IMR-90 (cell line): Measurements from ENCODE around the gene ZFHX3. TPM values are rescaled to one million over a fixed set of nuclear protein-coding genes. Genes with fewer than 3 reads are reported as not detected.

Source experiments
- ATAC-seq: fragments of 200-7000 bp; cut with Tn5 transposase; 2 replicates; pipeline ENCODE4 v1.9.1; 2020; ENCODE audit warnings: low read depth, mild to moderate bottlenecking, moderate library complexity
- BruUV-seq: library from RNA; stranded (reverse); fragments of 400-500 nt; replicated peaks from 2 replicates; lab custom pipeline; 2021; lab: Mats Ljungman, UMichigan
- CTCF ChIA-PET: fragments of 300-600 bp; formaldehyde crosslinking; extraction: SDS; loops from one replicate; lab custom pipeline; 2021; ENCODE audit warnings: antibody characterized with exemption; lab: Yijun Ruan, JAX
- POLR2A ChIA-PET: fragments of 300-600 bp; sonication (Branson Sonifier 250); formaldehyde crosslinking; loops from one replicate; lab custom pipeline; 2022; ENCODE audit warnings: antibody characterized with exemption; ENCODE audit not compliant: unreplicated experiment; lab: Charles Lee
- DNase-seq: peaks from one replicate; pipeline ENCODE4 v3.0.0; 2013
- H2AFZ ChIP-seq: replicated peaks from 2 replicates; pipeline ENCODE3; 2013; ENCODE audit warnings: low read length, mild to moderate bottlenecking; ENCODE audit not compliant: poor library complexity
- H2AK5ac ChIP-seq: 2 replicates; pipeline ENCODE4 v1.6.1; 2013; ENCODE audit warnings: low read depth, low read length, inconsistent platforms
- H2AK9ac ChIP-seq: replicated peaks from 2 replicates; pipeline ENCODE3; 2013; ENCODE audit warnings: mild to moderate bottlenecking, low read depth, low read length, moderate library complexity; ENCODE audit not compliant: poor library complexity
- H2BK120ac ChIP-seq: 2 replicates; pipeline ENCODE4 v1.6.1; 2013; ENCODE audit warnings: low read depth, low read length, inconsistent platforms
- H2BK15ac ChIP-seq: 3 replicates; pipeline ENCODE4 v1.6.1; 2013; ENCODE audit warnings: low read depth, low read length, inconsistent platforms
- H2BK20ac ChIP-seq: 2 replicates; pipeline ENCODE4 v1.6.1; 2013; ENCODE audit warnings: low read depth, mild to moderate bottlenecking, inconsistent platforms, low read length, moderate library complexity
- H2BK5ac ChIP-seq: 2 replicates; pipeline ENCODE4 v1.6.1; 2013; ENCODE audit warnings: mild to moderate bottlenecking, low read depth, low read length, inconsistent platforms; ENCODE audit not compliant: poor library complexity, severe bottlenecking
- H3K14ac ChIP-seq: replicated peaks from 2 replicates; pipeline ENCODE4 v1.6.1; 2013; ENCODE audit warnings: low read depth, low read length, inconsistent platforms
- H3K18ac ChIP-seq: 2 replicates; pipeline ENCODE4 v1.6.1; 2013; ENCODE audit warnings: low read depth, low read length, control low read depth
- H3K23ac ChIP-seq: 2 replicates; pipeline ENCODE4 v1.6.1; 2013; ENCODE audit warnings: low read depth, low read length, inconsistent platforms
- H3K27ac ChIP-seq: 2 replicates; pipeline ENCODE4 v1.5.1; 2013; ENCODE audit warnings: mild to moderate bottlenecking, control low read depth, low read length; ENCODE audit not compliant: insufficient read depth
- H3K27me3 ChIP-seq: 2 replicates; pipeline ENCODE4 v1.6.1; 2013; ENCODE audit warnings: low read length; ENCODE audit not compliant: control insufficient read depth, insufficient read depth
- H3K36me3 ChIP-seq: 2 replicates; pipeline ENCODE4 v1.6.1; 2013; ENCODE audit warnings: low read length, mixed read lengths; ENCODE audit not compliant: control insufficient read depth, insufficient read depth
- H3K4ac ChIP-seq: 2 replicates; pipeline ENCODE4 v1.6.1; 2013; ENCODE audit warnings: low read depth, low read length, inconsistent platforms
- H3K4me1 ChIP-seq: 2 replicates; pipeline ENCODE4 v1.6.1; 2013; ENCODE audit warnings: low read length, mixed read lengths; ENCODE audit not compliant: control insufficient read depth, insufficient read depth
- H3K4me2 ChIP-seq: 2 replicates; pipeline ENCODE4 v1.6.1; 2013; ENCODE audit warnings: low read depth, mild to moderate bottlenecking, control low read depth, low read length, moderate library complexity
- H3K4me3 ChIP-seq: 2 replicates; pipeline ENCODE4 v1.5.1; 2013; ENCODE audit warnings: low read depth, mild to moderate bottlenecking, control low read depth, low read length, moderate library complexity; ENCODE audit not compliant: insufficient read depth
- H3K56ac ChIP-seq: 2 replicates; pipeline ENCODE4 v1.6.1; 2013; ENCODE audit warnings: low read length, inconsistent platforms; ENCODE audit not compliant: insufficient read depth; ENCODE audit errors: extremely low read depth
- H3K79me1 ChIP-seq, 2 experiments: 2 replicates each; pipeline ENCODE4 v1.6.1; 2013; ENCODE audit warnings: low read length in 2 of 2, inconsistent platforms in 1 of 2, low read depth in 1 of 2
- H3K9ac ChIP-seq: 2 replicates; pipeline ENCODE4 v1.6.1; 2013; ENCODE audit warnings: low read depth, low read length, control low read depth
- H3K9me1 ChIP-seq: 2 replicates; pipeline ENCODE4 v1.6.1; 2013; ENCODE audit warnings: low read length, inconsistent platforms; ENCODE audit not compliant: insufficient read depth
- H3K9me3 ChIP-seq: 2 replicates; pipeline ENCODE4 v1.6.1; 2013; ENCODE audit warnings: low read length; ENCODE audit not compliant: control insufficient read depth, insufficient read depth
- H4K20me1 ChIP-seq: 2 replicates; pipeline ENCODE4 v1.6.1; 2013; ENCODE audit warnings: low read length, inconsistent platforms; ENCODE audit not compliant: insufficient read depth
- H4K5ac ChIP-seq: 2 replicates; pipeline ENCODE4 v1.6.1; 2013; ENCODE audit warnings: mild to moderate bottlenecking, low read depth, low read length, control low read depth
- H4K8ac ChIP-seq, 2 experiments: 2 replicates each; pipeline ENCODE4 v1.6.1; 2013; ENCODE audit warnings: low read depth in 2 of 2, low read length in 2 of 2, control low read depth in 1 of 2, inconsistent platforms in 1 of 2
- H4K91ac ChIP-seq: 2 replicates; pipeline ENCODE4 v1.6.1; 2013; ENCODE audit warnings: low read depth, low read length, inconsistent platforms; ENCODE audit not compliant: insufficient read depth
- BHLHE40 ChIP-seq: fragments of 150-350 bp; IDR thresholded peaks from 2 replicates; pipeline ENCODE4 v1.6.1; 2016; ENCODE audit warnings: mild to moderate bottlenecking, low read depth, low read length
- CEBPB ChIP-seq: IDR thresholded peaks from 2 replicates; pipeline ENCODE4 v1.6.1; 2012; ENCODE audit warnings: low read depth, low read length, improper control_type of control experiment
- CHD1 ChIP-seq: IDR thresholded peaks from 2 replicates; pipeline ENCODE4 v1.6.1; 2012; ENCODE audit warnings: low read depth, low read length, improper control_type of control experiment
- CTCF ChIP-seq: conservative IDR thresholded peaks from 2 replicates; pipeline ENCODE4 v1.5.1; 2012; ENCODE audit warnings: mild to moderate bottlenecking, low read depth, low read length, improper control_type of control experiment
- ELK1 ChIP-seq: fragments of 150-350 bp; IDR thresholded peaks from 2 replicates; pipeline ENCODE4 v1.6.1; 2016; ENCODE audit warnings: low read depth, mild to moderate bottlenecking, low read length, moderate library complexity, borderline replicate concordance
- FOS ChIP-seq: fragments of 150-350 bp; IDR thresholded peaks from 2 replicates; pipeline ENCODE4 v1.6.1; 2016; ENCODE audit warnings: low read depth, low read length
- MAFK ChIP-seq: IDR thresholded peaks from 2 replicates; pipeline ENCODE4 v1.6.1; 2012; ENCODE audit warnings: low read depth, low read length, improper control_type of control experiment
- MAZ ChIP-seq: IDR thresholded peaks from 2 replicates; pipeline ENCODE4 v1.6.1; 2012; ENCODE audit warnings: low read depth, mild to moderate bottlenecking, low read length, improper control_type of control experiment, moderate library complexity, borderline replicate concordance
- MXI1 ChIP-seq: IDR thresholded peaks from 2 replicates; pipeline ENCODE4 v1.6.1; 2012; ENCODE audit warnings: low read depth, mild to moderate bottlenecking, low read length, moderate library complexity, borderline replicate concordance
- NFE2L2 ChIP-seq: fragments of 150-350 bp; IDR thresholded peaks from 2 replicates; pipeline ENCODE4 v1.6.1; 2016; ENCODE audit warnings: low read depth, mild to moderate bottlenecking, low read length
- POLR2A ChIP-seq: IDR thresholded peaks from 2 replicates; pipeline ENCODE4 v1.6.1; 2012; ENCODE audit warnings: mild to moderate bottlenecking, low read depth, low read length
- RAD21 ChIP-seq: IDR thresholded peaks from 2 replicates; pipeline ENCODE4 v1.6.1; 2012; ENCODE audit warnings: low read length, improper control_type of control experiment
- RCOR1 ChIP-seq: IDR thresholded peaks from 2 replicates; pipeline ENCODE4 v1.6.1; 2012; ENCODE audit warnings: mild to moderate bottlenecking, low read length, improper control_type of control experiment; ENCODE audit not compliant: insufficient replicate concordance
- RFX5 ChIP-seq: IDR thresholded peaks from 2 replicates; pipeline ENCODE4 v1.8.0; 2012; ENCODE audit warnings: low read depth, mild to moderate bottlenecking, low read length, moderate library complexity
- SMC3 ChIP-seq: fragments of 150-350 bp; IDR thresholded peaks from 2 replicates; pipeline ENCODE4 v1.6.1; 2016; ENCODE audit warnings: low read depth, mild to moderate bottlenecking, antibody characterized with exemption, low read length, moderate library complexity
- USF2 ChIP-seq: fragments of 150-350 bp; IDR thresholded peaks from 2 replicates; pipeline ENCODE4 v1.6.1; 2017; ENCODE audit warnings: mild to moderate bottlenecking, antibody characterized with exemption, low read length, low read depth
- WGBS, 2 experiments: methylation state at CpG; one replicate each; pipeline versions ENCODE4 v1.1.5 to v1.1.7; 2013; ENCODE audit warnings: missing lambda C conversion rate in 2 of 2; ENCODE audit not compliant: insufficient read length in 1 of 2; ENCODE audit errors: extremely low coverage in 2 of 2; 5-methylcytosine and 5-hydroxymethylcytosine counted together
- dilution Hi-C: fragments of 300-500 bp; cut with HindIII; formaldehyde crosslinking; loops from one replicate; pipeline ENCODE4 v1.14.3; 2018; ENCODE audit warnings: low sequenced_read_pairs; ENCODE audit not compliant: unreplicated experiment
- in situ Hi-C: fragments of 300-500 bp; cut with MboI; formaldehyde crosslinking; loops from 3 replicates; pipeline ENCODE4 v1.14.3; 2019; ENCODE audit warnings: low sequenced_read_pairs, inconsistent platforms, mixed read lengths
- intact Hi-C: fragments of 100-400 bp; cut with micrococcal nuclease; formaldehyde crosslinking; loops from 2 replicates; pipeline ENCODE4 v1.10.0; 2022
- polyA plus RNA-seq, 3 experiments: library from polyadenylated mRNA; depleted of rRNA; stranded (reverse); fragments of >200 nt; gene quantifications; 2 replicates each; pipeline ENCODE4 v1.2.3, GENCODE V29; 2012; ENCODE audit warnings: low replicate concordance in 1 of 3
- total RNA-seq: library from RNA; depleted of rRNA; stranded (reverse); fragments of >200 nt; gene quantifications from 2 replicates; pipeline ENCODE4 v1.2.3, GENCODE V29; 2012

The ZFHX3 gene
- total and polyA plus RNA-seq, 2 of the 4 experiments (the other 2 are of a cell fraction), result 1.4 to 1.7 TPM

GRCh38 chr16:72764015-72764654 lies 283.8 kb downstream of the ZFHX3 start:
- no peak overlapping the region for H2AK9ac ChIP-seq
- no peaks in the 10 kb centered on the region for H3K27me3 ChIP-seq
- no peak overlapping the region for H3K4me3 ChIP-seq
- DNase-seq (no peak), ATAC-seq (no peak)
- H4K20me1 ChIP-seq, result no peaks in the 10 kb centered on the region
- H3K4me2 ChIP-seq, result no peak overlapping the region
- intact Hi-C loops, result no loop called here
- ChIA-PET CTCF (no interaction called here), POLR2A (no interaction called here)
- no peaks in the 10 kb centered on the region for H3K79me1 ChIP-seq
- no peak overlapping the region for H2BK15ac ChIP-seq
- H3K18ac ChIP-seq, result no peak overlapping the region
- no peaks in the 10 kb centered on the region for H3K36me3 ChIP-seq
- no peak for TF ChIP-seq RAD21
- no peak for TF ChIP-seq CHD1
- no peak for TF ChIP-seq POLR2A
- no peak for TF ChIP-seq FOS
- TF ChIP-seq NFE2L2, result no peak
- no peak for TF ChIP-seq CEBPB
- TF ChIP-seq USF2, result no peak
- no peak for TF ChIP-seq MAFK
- TF ChIP-seq RFX5, result no peak
- TF ChIP-seq CTCF, result no peak
- no peak for TF ChIP-seq MXI1
- TF ChIP-seq SMC3, result no peak
- TF ChIP-seq BHLHE40, result no peak
- TF ChIP-seq ELK1, result no peak
- TF ChIP-seq RCOR1, result no peak
- no peak for TF ChIP-seq MAZ
- WGBS, 2 experiments, result 50% methylated on average over 3 of the region's 8 CpGs; no CpG with 5 or more reads in 1 of the 2 experiments
- no peaks in the 10 kb centered on the region; the same call in 1 of the 2 replicates for H3K4me1 ChIP-seq
- dilution Hi-C loops, result no loop called here
- no peaks in the 10 kb centered on the region for H3K9me3 ChIP-seq
- no peak overlapping the region for H3K56ac ChIP-seq
- no peak overlapping the region for H2BK5ac ChIP-seq
- H3K9me1 ChIP-seq, result peaks cover 1% of the 10 kb centered on the region; the same call in 1 of the 2 replicates
- no peak overlapping the region for H3K9ac ChIP-seq
- in situ Hi-C loops, result no loop called here
- no peak overlapping the region for H3K4ac ChIP-seq
- no peak overlapping the region for H4K91ac ChIP-seq
- H2AK5ac ChIP-seq, result no peak overlapping the region
- H2BK120ac ChIP-seq, result no peak overlapping the region
- H4K5ac ChIP-seq, result no peak overlapping the region
- no peak overlapping the region for H2AFZ ChIP-seq
- no peak overlapping the region for H3K27ac ChIP-seq
- no peak overlapping the region for H2BK20ac ChIP-seq
- no TSS peak for BruUV-seq
- H3K23ac ChIP-seq, result no peak overlapping the region
- no peak overlapping the region for H4K8ac ChIP-seq
- no peak overlapping the region for H3K14ac ChIP-seq
